ENCODE results near the gene TNFRSF14.

DNA sequence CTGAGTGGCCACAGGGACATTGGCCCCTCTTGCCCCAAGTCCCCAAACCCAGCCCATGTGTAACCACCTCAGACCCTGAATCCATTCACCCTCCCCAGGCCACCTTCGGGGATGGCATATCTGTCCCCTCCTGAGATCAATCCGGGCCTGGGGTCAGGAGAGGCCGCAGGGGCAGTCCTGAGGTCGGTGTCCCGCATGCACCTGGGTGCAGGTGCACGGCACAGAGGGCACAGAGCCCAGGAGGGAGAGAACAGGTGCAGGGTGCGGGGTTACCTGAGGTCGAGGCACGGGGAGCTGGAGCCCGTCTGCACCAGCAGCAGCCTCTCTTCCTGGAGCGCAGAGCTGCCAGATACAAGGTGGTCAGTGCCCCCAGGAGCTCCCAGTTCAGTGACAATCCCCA is 46.6 kb upstream of the TNFRSF14 start:
- TF ChIP-seq CTCF (IDR thresholded peaks at IDR 0.05) (no peak), POLR2A (IDR thresholded peaks at IDR 0.05) (no peak), POLR2AphosphoS5 (IDR thresholded peaks at IDR 0.05) (no peak)

Measured in breast epithelium (tissue), 3 donors.